Non-pigmented ciliary epithelial cell (primary cell): ENCODE results near the gene MCM3AP.

ENCODE experiments used
- DNase-seq: peaks from one replicate; pipeline ENCODE4 v3.0.0-alpha.2; 2010; ENCODE audit warnings: low read depth

The MCM3AP gene

DNA sequence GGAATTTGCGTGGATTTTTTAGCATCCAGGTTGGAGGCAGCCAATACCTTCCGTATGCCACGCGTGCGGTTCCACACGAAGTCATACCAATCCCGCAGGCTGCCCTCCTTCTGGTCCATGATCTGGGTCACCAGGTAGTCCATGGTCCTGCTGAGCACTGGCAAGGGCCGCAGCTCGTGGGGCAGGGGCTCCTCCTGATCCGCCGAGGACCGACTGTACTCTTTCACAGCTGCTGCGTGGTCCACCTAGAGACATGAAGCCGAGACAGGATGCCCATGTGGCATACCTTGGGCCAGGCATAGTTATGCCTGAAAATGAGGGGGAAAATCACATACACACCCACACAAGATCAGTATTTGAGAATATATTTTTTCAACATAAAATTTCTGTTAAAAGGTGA is 12.1 kb downstream of the MCM3AP start:
- no peak for DNase-seq

DNA sequence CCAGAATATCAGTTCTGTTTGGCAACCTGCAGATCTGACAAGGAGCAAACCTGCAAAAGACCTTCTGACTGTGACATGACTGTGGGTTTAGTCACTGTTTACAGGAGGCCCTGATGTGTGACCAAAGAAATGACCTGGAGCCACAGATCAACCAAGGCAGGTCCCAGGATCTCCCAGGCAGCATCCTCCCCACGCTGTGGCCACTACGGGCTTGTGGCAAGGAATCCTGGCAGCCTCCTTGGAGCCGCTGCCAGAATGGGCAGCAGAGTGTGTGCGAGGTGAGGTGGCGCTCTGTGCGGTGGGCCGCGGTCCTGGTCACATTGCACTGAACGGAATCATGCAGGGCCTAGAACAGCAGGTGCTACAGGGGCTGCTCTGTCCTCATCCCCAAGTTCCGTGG is 15.9 kb downstream of the MCM3AP start:
- DNase-seq = no peak

GRCh38 chr21:46268371-46268770 is 17.0 kb downstream of the MCM3AP start:
- DNase-seq = no peak

GRCh38 chr21:46266946-46267345 is 18.5 kb downstream of the MCM3AP start:
- no peak for DNase-seq

GRCh38 chr21:46265736-46266525 is 19.5 kb downstream of the MCM3AP start:
- DNase-seq = no peak

DNA sequence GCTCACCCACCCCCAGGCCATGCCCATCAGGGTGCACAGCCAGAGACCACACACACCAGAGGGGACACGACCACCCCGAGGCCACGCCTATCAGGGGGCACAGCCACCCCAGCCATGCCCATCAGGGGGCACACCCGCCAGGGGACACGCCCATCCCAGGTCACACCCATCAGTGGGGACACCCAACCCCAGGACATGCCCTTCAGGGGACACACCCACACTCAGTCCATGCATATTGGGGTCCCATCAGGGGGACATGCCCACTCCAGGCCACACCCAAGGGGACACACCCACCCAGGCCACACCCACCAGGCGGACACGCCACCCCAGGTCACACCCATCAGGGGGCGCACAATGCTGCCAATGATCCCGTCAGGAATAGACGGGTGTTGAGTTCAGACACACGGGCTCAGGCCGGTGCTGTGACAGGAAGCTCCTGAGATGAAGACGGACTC is 20.7 kb downstream of the MCM3AP start:
- no peak for DNase-seq

DNA sequence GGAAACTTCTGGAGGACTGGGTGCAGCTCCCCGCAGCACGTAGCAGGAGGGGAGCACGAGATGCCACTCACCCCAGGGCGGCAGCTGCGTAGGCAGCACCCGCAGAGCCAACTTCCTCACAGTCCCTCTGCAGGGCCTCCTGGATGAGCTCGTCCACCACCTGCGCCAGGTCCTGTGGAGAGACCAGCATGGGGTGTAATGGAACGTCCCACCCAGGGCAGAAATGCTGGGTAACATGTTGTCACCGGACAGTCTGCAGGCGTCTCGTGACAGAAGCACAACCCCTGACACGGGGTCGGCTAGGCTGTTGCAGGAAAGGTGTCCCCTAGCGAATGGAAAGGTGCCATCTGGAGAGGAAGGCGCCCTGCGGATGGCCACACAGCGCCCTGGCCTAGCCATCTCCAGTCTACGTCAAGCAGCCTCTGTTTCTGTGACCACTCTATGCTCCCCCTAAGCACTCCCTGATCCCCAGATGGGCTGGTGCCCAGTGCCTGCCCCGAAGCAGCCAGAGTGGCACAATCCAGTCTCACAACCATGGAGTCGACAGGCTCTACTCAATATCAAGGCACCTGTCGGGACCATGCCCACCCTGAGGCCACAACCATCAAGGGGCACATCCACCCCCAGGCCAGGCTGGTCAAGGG is 21.2 kb downstream of the MCM3AP start:
- DNase-seq = no peak

DNA sequence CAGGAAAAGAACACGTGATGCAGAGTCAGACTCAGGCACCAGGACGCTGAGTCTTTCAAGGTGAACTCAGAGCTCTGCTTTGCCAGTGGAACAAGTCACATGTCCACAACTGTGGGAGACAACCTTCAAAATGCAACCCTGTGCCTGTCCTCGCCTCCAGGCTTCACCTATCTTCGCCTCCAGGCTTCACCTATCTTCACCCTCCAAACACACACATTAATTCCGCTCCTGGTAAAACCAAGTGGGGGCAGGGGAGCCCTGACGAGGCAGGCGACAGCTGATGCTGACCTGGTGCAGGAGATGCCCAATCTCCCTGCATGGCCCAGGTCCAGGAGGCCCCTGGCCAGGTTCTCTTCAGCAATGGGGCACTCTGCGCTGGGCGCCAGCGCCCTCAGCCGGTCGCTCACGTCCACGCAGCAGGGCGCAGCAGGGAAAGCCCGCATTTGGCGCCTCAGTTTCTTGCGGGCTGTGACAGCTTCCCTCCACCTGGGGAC is 28.9 kb downstream of the MCM3AP start:
- no peak for DNase-seq

DNA sequence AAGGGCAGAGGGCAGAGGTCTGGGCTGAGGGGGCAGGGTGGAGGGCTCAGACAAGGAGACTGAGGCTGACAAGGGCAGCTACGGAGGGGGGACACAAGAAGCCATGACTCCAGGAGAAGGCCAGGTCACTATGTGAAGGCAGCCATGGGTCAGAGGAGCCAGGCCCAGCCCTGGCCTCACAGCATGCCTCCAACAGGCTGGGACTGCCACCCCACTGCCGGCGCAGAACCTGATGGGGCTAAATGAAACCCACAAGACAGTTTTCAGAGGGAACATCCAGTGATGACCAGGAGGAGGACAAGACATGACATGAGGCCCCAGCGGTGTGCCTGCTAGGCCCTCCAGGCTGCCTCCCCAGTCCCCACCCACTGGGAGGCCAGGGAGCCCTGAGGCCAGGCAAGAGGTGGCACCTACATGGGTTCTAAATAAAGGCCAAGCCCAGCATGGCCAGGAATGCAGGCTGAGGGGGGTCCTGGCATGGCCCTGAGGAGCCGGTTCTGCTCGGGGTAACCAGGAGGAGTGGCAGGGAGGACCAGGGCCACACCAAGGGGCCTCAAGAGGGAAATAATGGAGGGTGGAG is 29.6 kb downstream of the MCM3AP start:
- DNase-seq = no peak

DNA sequence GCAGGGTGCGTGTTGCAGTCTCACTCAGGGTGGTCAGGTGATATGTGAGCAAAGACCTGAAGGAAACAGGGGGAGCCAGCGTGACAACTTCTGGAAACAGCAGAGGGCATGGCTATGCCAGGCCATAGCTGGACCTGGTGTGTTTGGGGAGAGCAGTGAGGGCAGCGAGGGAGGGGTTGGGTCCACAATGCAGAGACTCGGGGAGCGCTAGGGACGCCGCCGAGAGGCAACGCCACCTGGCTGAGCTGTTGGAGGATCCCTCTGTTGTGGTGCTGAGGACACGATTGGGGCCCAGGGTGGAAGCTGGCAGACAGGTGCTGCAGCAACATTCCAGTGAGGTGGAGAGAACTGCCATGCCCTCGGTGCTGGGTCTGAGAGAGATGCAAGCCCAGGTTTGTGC is 30.2 kb downstream of the MCM3AP start:
- no peak for DNase-seq

GRCh38 chr21:46254208-46254975 is 31.0 kb downstream of the MCM3AP start:
- DNase-seq = no peak

DNA sequence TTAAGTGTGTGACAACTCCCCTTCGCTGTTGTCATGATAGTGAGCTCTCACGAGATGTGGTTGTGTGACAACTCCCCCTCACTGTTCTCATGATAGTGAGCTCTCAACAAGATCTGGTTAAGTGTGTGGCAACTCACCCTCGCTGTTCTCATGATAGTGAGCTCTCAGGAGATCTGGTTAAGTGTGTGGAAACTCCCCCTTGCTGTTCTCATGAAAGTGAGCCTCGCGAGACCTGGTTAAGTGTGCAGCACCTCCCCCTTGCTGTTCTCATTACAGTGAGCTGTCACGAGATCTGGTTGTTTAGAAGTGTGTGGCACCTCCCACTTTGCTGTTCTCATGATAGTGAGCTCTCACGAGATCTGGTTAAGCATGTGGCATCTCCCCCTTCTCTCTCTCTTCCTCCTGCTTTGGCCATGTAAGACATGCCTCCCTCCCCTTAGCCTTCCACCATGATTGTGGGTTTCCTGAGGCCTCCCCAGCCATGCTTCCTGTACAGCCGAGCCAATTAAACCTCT is 31.7 kb downstream of the MCM3AP start:
- DNase-seq = no peak

DNA sequence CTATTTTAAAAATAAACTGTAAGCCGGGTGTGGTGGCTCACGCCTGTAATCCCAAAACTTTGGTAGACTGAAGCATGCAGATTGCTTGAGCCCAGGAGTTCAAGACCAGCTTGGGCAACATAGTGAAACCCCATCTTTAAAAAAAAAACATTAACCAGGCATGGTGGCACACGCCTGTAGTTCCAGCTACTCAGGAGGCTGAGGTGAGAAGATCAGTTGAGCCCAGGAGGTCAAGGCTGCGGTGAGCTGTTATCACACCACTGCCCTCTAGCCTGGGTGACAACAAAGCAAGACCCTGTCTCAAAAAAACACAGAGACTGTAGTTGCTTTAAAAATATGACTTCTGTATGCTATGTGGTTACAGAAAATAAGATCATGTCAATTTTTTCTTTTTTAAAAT is 32.6 kb downstream of the MCM3AP start:
- DNase-seq = no peak

GRCh38 chr21:46250146-46250725 is 35.2 kb downstream of the MCM3AP start:
- no peak for DNase-seq

GRCh38 chr21:46248827-46249226 is 36.6 kb downstream of the MCM3AP start:
- no peak for DNase-seq

DNA sequence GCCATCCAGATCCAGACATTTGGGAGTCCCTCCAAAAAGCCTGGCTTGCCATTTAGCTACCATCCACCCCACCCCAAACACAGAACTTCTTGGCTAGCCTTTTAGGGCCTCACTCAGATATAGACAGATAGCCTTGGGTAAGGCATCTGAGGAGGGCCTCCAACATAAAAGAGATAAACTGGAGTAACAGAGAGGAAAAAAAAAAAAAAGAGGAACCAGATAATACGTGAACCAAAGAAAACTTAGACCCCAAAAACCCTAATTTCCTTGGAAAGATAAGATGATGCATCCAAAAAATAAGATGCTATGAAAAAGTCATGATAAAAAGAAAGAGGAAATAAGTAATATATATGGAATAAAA is 37.0 kb downstream of the MCM3AP start:
- no peak for DNase-seq

DNA sequence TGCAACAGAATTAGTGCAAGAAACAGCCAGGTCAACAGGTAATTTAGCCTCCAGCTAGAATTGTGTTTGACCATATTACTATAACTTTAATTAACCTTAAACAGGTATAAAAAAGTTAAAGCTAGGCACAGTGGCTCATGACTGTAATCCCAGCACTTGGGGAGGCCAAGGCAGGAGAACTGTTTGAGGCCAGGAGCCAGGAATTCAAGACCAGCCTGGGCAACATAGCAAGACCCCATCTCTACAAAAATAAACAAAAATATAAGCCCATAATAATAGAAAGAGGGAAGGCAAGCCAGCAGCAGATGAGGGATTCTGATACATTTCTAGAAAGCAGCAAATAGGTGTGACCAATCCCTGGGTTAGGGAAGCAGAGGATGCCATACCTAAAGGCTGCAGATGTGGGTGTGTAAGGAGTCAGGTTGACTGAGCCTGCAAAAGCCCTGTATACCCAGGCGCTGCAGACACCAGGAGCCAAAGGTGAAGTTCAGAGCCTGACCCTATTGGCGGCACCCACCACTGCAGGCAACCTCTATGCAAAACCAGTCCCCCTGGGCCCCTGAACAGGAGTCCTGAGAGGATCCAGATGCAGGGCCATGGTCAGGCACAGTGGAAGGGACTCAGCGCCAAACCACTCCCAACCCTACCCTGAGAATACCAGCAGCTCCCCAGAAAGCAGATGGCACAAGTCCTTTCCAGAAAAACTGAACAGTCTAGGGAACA is 37.6 kb downstream of the MCM3AP start:
- DNase-seq = no peak

DNA sequence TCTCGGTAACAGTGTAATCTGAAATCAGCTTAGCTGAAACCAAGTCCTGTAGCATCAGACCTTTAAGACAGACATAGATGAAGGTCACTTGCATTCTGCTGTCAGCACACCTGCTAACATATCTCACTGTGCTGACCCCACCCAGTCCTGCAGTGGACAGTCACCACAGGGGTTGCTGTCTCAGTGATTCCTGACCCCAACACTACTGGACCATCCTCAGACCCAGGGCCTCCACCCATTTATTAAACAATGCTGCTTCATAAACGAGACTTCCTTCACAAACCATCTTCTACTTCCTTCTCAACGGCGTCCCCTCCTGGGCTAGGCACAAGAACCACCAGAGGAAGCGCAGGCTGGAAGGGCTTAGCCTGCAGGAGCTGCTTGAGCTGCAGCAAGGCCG is 39.1 kb downstream of the MCM3AP start:
- DNase-seq = no peak

- DNase-seq = no peak
These were observed 40.0 kb downstream of the MCM3AP start for GRCh38 chr21:46245213-46245915.

DNA sequence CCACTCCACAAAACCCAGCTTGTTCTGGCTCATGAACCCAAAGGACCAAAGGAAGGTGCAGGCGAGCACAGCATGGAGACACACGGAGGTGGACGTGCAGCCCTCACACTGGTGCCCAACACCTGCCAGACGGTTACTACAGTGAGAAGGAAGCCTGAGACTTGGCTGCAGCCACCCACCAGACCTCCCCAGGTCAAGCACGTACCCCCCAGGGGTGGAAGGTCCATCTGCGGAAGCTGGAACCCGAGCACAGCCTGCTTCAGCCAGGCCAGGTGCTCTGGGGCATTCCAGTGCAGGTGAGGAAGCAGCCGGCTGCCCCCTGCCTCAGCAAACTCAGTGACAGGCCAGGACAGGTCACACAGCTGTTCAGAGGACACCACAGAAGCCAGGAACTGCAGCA is 40.8 kb downstream of the MCM3AP start:
- no peak for DNase-seq

GRCh38 chr21:46243960-46244361 is 41.5 kb downstream of the MCM3AP start:
- DNase-seq = no peak
